ENCODE results near the gene DNAJC4.

Gene DNAJC4

GRCh38 chr11:64255135-64256128, 25.1 kb downstream of the DNAJC4 start:
- Histone ChIP-seq H3K36me3 (replicated peaks) (peaks cover 50% of the 10 kb centered on the region), H3K4me3 (no peak overlapping the region)

GRCh38 chr11:64256300-64256699, 26.0 kb downstream of the DNAJC4 start:
- H3K4me1 ChIP-seq, result no peaks in the 10 kb centered on the region
- no peaks in the 10 kb centered on the region for H3K9me3 ChIP-seq
- in situ Hi-C loops (cut with MboI; ENCODE audit: low sequenced_read_pairs), result loop anchor here (25.0 kb wide), 1 partner anchor 856 kb away; the partner anchor contains the start of genes FAU, MRPL49, TM7SF2 and ZNHIT2
- no peaks in the 10 kb centered on the region for H3K27me3 ChIP-seq (ENCODE audit: low read depth)
- no peak overlapping the region for H3K4me3 ChIP-seq
- DNase-seq (ENCODE audit: low spot score in 2 of 2), result no peak
- peaks cover 54% of the 10 kb centered on the region for H3K36me3 ChIP-seq (replicated peaks)

More at GRCh38 chr11:64255135-64256128, 25.1 kb downstream of the DNAJC4 start:
- no peak for DNase-seq (ENCODE audit: low spot score in 2 of 2)
- in situ Hi-C loops (cut with MboI; ENCODE audit: low sequenced_read_pairs), result loop anchor here (25.0 kb wide), 1 partner anchor 857 kb away; the partner anchor contains the start of genes FAU, MRPL49, TM7SF2 and ZNHIT2
- H3K27me3 ChIP-seq (ENCODE audit: low read depth), result no peaks in the 10 kb centered on the region
- peaks cover 6% of the 10 kb centered on the region for H3K4me1 ChIP-seq
- H3K9me3 ChIP-seq, result no peaks in the 10 kb centered on the region

GRCh38 chr11:64258356-64258755, 28.0 kb downstream of the DNAJC4 start:
- no peaks in the 10 kb centered on the region for H3K4me1 ChIP-seq
- no peaks in the 10 kb centered on the region for H3K27me3 ChIP-seq (ENCODE audit: low read depth)
- no peaks in the 10 kb centered on the region for H3K9me3 ChIP-seq
- peaks cover 73% of the 10 kb centered on the region for H3K36me3 ChIP-seq (replicated peaks)
- in situ Hi-C loops (cut with MboI; ENCODE audit: low sequenced_read_pairs), result loop anchor here (25.0 kb wide), 1 partner anchor 854 kb away; the partner anchor contains the start of genes FAU, MRPL49, TM7SF2 and ZNHIT2
- H3K4me3 ChIP-seq, result no peak overlapping the region
- DNase-seq (ENCODE audit: low spot score in 2 of 2), result no peak

GRCh38 chr11:64258946-64259532, 28.7 kb downstream of the DNAJC4 start:
- peaks cover 79% of the 10 kb centered on the region for H3K36me3 ChIP-seq (replicated peaks)

GRCh38 chr11:64259533-64260067, 29.3 kb downstream of the DNAJC4 start:
- in situ Hi-C loops (cut with MboI; ENCODE audit: low sequenced_read_pairs), result loop anchor here (25.0 kb wide), 1 partner anchor 853 kb away; the partner anchor contains the start of genes FAU, MRPL49, TM7SF2 and ZNHIT2

More at GRCh38 chr11:64258946-64259532, 28.7 kb downstream of the DNAJC4 start:
- DNase-seq (ENCODE audit: low spot score in 2 of 2), result no peak
- Histone ChIP-seq H3K27me3 (ENCODE audit: low read depth) (no peaks in the 10 kb centered on the region), H3K4me1 (no peaks in the 10 kb centered on the region), H3K4me3 (no peak overlapping the region), H3K9me3 (no peaks in the 10 kb centered on the region)
- in situ Hi-C loops (cut with MboI; ENCODE audit: low sequenced_read_pairs), result loop anchor here (25.0 kb wide), 1 partner anchor 853 kb away; the partner anchor contains the start of genes FAU, MRPL49, TM7SF2 and ZNHIT2

GRCh38 chr11:64260147-64260708, 29.9 kb downstream of the DNAJC4 start:
- Histone ChIP-seq H3K36me3 (replicated peaks) (peaks cover 77% of the 10 kb centered on the region), H3K27me3 (ENCODE audit: low read depth) (no peaks in the 10 kb centered on the region), H3K9me3 (no peaks in the 10 kb centered on the region), H3K4me1 (no peaks in the 10 kb centered on the region), H3K4me3 (no peak overlapping the region)
- DNase-seq (ENCODE audit: low spot score in 2 of 2), result no peak
- in situ Hi-C loops (cut with MboI; ENCODE audit: low sequenced_read_pairs), result loop anchor here (25.0 kb wide), 1 partner anchor 852 kb away; the partner anchor contains the start of genes FAU, MRPL49, TM7SF2 and ZNHIT2

More at GRCh38 chr11:64259533-64260067, 29.3 kb downstream of the DNAJC4 start:
- H3K4me1 ChIP-seq, result no peaks in the 10 kb centered on the region
- DNase-seq (ENCODE audit: low spot score in 2 of 2), result no peak
- no peak overlapping the region for H3K4me3 ChIP-seq
- peaks cover 83% of the 10 kb centered on the region for H3K36me3 ChIP-seq (replicated peaks)
- H3K9me3 ChIP-seq, result no peaks in the 10 kb centered on the region
- H3K27me3 ChIP-seq (ENCODE audit: low read depth), result no peaks in the 10 kb centered on the region

- Histone ChIP-seq H3K9me3 (no peaks in the 10 kb centered on the region), H3K36me3 (replicated peaks) (peaks cover 79% of the 10 kb centered on the region), H3K4me1 (no peaks in the 10 kb centered on the region), H3K27me3 (ENCODE audit: low read depth) (no peaks in the 10 kb centered on the region), H3K4me3 (no peak overlapping the region)
- in situ Hi-C loops (cut with MboI; ENCODE audit: low sequenced_read_pairs), result loop anchor here (25.0 kb wide), 1 partner anchor 851 kb away; the partner anchor contains the start of genes FAU, MRPL49, TM7SF2 and ZNHIT2
- no peak for DNase-seq (ENCODE audit: low spot score in 2 of 2)
Measured at GRCh38 chr11:64261556-64262080, 31.3 kb downstream of the DNAJC4 start.

- DNase-seq (ENCODE audit: low spot score in 2 of 2), result no peak
- in situ Hi-C loops (cut with MboI; ENCODE audit: low sequenced_read_pairs), result loop anchor here (25.0 kb wide), 1 partner anchor 850 kb away; the partner anchor contains the start of genes FAU, MRPL49, TM7SF2 and ZNHIT2
- no peak overlapping the region for H3K4me3 ChIP-seq
- peaks cover 79% of the 10 kb centered on the region for H3K36me3 ChIP-seq (replicated peaks)
- no peaks in the 10 kb centered on the region for H3K4me1 ChIP-seq
- no peaks in the 10 kb centered on the region for H3K27me3 ChIP-seq (ENCODE audit: low read depth)
- no peaks in the 10 kb centered on the region for H3K9me3 ChIP-seq
Measured at GRCh38 chr11:64262271-64263002, 32.1 kb downstream of the DNAJC4 start.

GRCh38 chr11:64263021-64263946, 32.9 kb downstream of the DNAJC4 start:
- 0 out of 2 replicates have a peak, but pooled peaks cover under 1% of the 10 kb centered on the region for H3K4me1 ChIP-seq
- no peaks in the 10 kb centered on the region for H3K9me3 ChIP-seq
- in situ Hi-C loops (cut with MboI; ENCODE audit: low sequenced_read_pairs), result loop anchor here (25.0 kb wide), 1 partner anchor 849 kb away; the partner anchor contains the start of genes FAU, MRPL49, TM7SF2 and ZNHIT2
- peaks cover 77% of the 10 kb centered on the region for H3K36me3 ChIP-seq (replicated peaks)
- no peak overlapping the region for H3K4me3 ChIP-seq
- no peak for DNase-seq (ENCODE audit: low spot score in 2 of 2)
- H3K27me3 ChIP-seq (ENCODE audit: low read depth), result no peaks in the 10 kb centered on the region

GRCh38 chr11:64263947-64264317, 33.6 kb downstream of the DNAJC4 start:
- in situ Hi-C loops (cut with MboI; ENCODE audit: low sequenced_read_pairs), result loop anchor here (25.0 kb wide), 1 partner anchor 848 kb away; the partner anchor contains the start of genes FAU, MRPL49, TM7SF2 and ZNHIT2
- DNase-seq (ENCODE audit: low spot score in 2 of 2), result no peak
- Histone ChIP-seq H3K4me1 (peaks cover 4% of the 10 kb centered on the region; the same call in 1 of the 2 replicates), H3K36me3 (replicated peaks) (peaks cover 72% of the 10 kb centered on the region), H3K9me3 (no peaks in the 10 kb centered on the region), H3K4me3 (no peak overlapping the region), H3K27me3 (ENCODE audit: low read depth) (no peaks in the 10 kb centered on the region)

- peaks cover 4% of the 10 kb centered on the region; the same call in 1 of the 2 replicates for H3K4me1 ChIP-seq
- H3K36me3 ChIP-seq (replicated peaks), result peaks cover 67% of the 10 kb centered on the region
- DNase-seq (ENCODE audit: low spot score in 2 of 2), result no peak
- no peaks in the 10 kb centered on the region for H3K27me3 ChIP-seq (ENCODE audit: low read depth)
- in situ Hi-C loops (cut with MboI; ENCODE audit: low sequenced_read_pairs), result loop anchor here (25.0 kb wide), 1 partner anchor 848 kb away; the partner anchor contains the start of genes FAU, MRPL49, TM7SF2 and ZNHIT2
- no peak overlapping the region for H3K4me3 ChIP-seq
- no peaks in the 10 kb centered on the region for H3K9me3 ChIP-seq
Measured at GRCh38 chr11:64264371-64264852, 34.1 kb downstream of the DNAJC4 start.
